ENCODE measurements around the gene ZNF836.
A peak's percentile ranks its signal among the peaks of the same experiment; 100 is the strongest.

ZNF836 gene

GRCh38 chr19:52148256-52148655, 23.2 kb downstream of the ZNF836 start:
- Mint-ChIP-seq H3K27me3 (no peaks in the 10 kb centered on the region), H3K4me3 (no peak overlapping the region)
- CTCF ChIA-PET: interaction anchor here (0.7 kb wide), 1 partner anchor 10 kb away, joined by 3 read pairs; no protein-coding TSS in a partner anchor

GRCh38 chr19:52142001-52142595, 29.3 kb downstream of the ZNF836 start:
- H3K27me3 Mint-ChIP-seq: no peaks in the 10 kb centered on the region
- CTCF ChIA-PET: no interaction called here
- DNase-seq: no peak
- H3K4me1 Mint-ChIP-seq: peaks cover 29% of the 10 kb centered on the region
- peaks cover 35% of the 10 kb centered on the region for H3K36me3 Mint-ChIP-seq
- H3K27ac Mint-ChIP-seq: no peak overlapping the region
- peaks cover 42% of the 10 kb centered on the region for H3K9me3 Mint-ChIP-seq
- H3K4me3 Mint-ChIP-seq: no peak overlapping the region

More at GRCh38 chr19:52148256-52148655, 23.2 kb downstream of the ZNF836 start:
- no peak for DNase-seq
- Mint-ChIP-seq H3K27ac (no peak overlapping the region), H3K4me1 (no peaks in the 10 kb centered on the region), H3K9me3 (peaks cover 54% of the 10 kb centered on the region), H3K36me3 (peaks cover 11% of the 10 kb centered on the region)

GRCh38 chr19:52141203-52141602, 30.2 kb downstream of the ZNF836 start:
- DNase-seq: no peak
- Mint-ChIP-seq H3K36me3 (peaks cover 41% of the 10 kb centered on the region), H3K4me1 (peaks cover 29% of the 10 kb centered on the region), H3K27ac (no peak overlapping the region), H3K4me3 (no peak overlapping the region), H3K9me3 (peaks cover 41% of the 10 kb centered on the region), H3K27me3 (no peaks in the 10 kb centered on the region)
- CTCF ChIA-PET: no interaction called here

- Mint-ChIP-seq H3K27ac (peak overlapping the region; percentile 89), H3K27me3 (no peaks in the 10 kb centered on the region), H3K4me1 (peaks cover 29% of the 10 kb centered on the region), H3K36me3 (peaks cover 50% of the 10 kb centered on the region), H3K4me3 (peak overlapping the region; percentile 91), H3K9me3 (peaks cover 45% of the 10 kb centered on the region)
- CTCF ChIA-PET: interaction anchor here (1.1 to 1.4 kb wide), 2 partner anchors 49 to 58 kb away, joined by 3 read pairs; partner anchors contain the start of gene PPP2R1A
- no peak for DNase-seq
Measured at GRCh38 chr19:52140032-52140710, 31.2 kb downstream of the ZNF836 start.

- CTCF ChIA-PET: interaction anchor here (1.1 to 2.3 kb wide), 3 partner anchors 50 to 98 kb away, joined by 3 to 16 read pairs (median 3); partner anchors contain the start of gene PPP2R1A
- peak within 1 kb of the TSS; percentile 89 for H3K27ac Mint-ChIP-seq
- H3K4me1 Mint-ChIP-seq: peaks cover 29% of the 10 kb centered on the region
- H3K9me3 Mint-ChIP-seq: peaks cover 47% of the 10 kb centered on the region
- peak; percentile 98 for DNase-seq
- H3K36me3 Mint-ChIP-seq: peaks cover 56% of the 10 kb centered on the region
- H3K27me3 Mint-ChIP-seq: no peaks in the 10 kb centered on the region
- peak within 1 kb of the TSS; percentile 91 for H3K4me3 Mint-ChIP-seq
Measured at GRCh38 chr19:52139252-52140031, 32.0 kb downstream of the ZNF836 start, which contains the start of gene ZNF616. ZNF616 (minus strand) TSS chr19:52139938; CDS start chr19:52130512, 9,426 bp downstream.

- DNase-seq: no peak
- Mint-ChIP-seq H3K4me3 (peak overlapping the region; percentile 91), H3K9me3 (peaks cover 51% of the 10 kb centered on the region), H3K36me3 (peaks cover 60% of the 10 kb centered on the region), H3K27me3 (no peaks in the 10 kb centered on the region), H3K4me1 (peaks cover 29% of the 10 kb centered on the region), H3K27ac (peak overlapping the region; percentile 89)
- CTCF ChIA-PET: interaction anchor here (0.8 to 2.3 kb wide), 3 partner anchors 9 to 98 kb away, joined by 3 to 16 read pairs (median 4); no protein-coding TSS in a partner anchor
Measured at GRCh38 chr19:52138983-52139251, 32.5 kb downstream of the ZNF836 start.

- Mint-ChIP-seq H3K27me3 (no peaks in the 10 kb centered on the region), H3K27ac (peak overlapping the region; percentile 89), H3K4me1 (peaks cover 29% of the 10 kb centered on the region), H3K36me3 (peaks cover 65% of the 10 kb centered on the region), H3K4me3 (peak overlapping the region; percentile 91), H3K9me3 (peaks cover 55% of the 10 kb centered on the region)
- DNase-seq: peak; percentile 24
- CTCF ChIA-PET: interaction anchor here (0.6 to 2.3 kb wide), 5 partner anchors 9 to 99 kb away, joined by 3 to 16 read pairs (median 3); partner anchors contain the start of gene PPP2R1A
Measured at GRCh38 chr19:52138278-52138982, 33.0 kb downstream of the ZNF836 start.

- Mint-ChIP-seq H3K4me3 (no peak overlapping the region), H3K27me3 (no peaks in the 10 kb centered on the region), H3K9me3 (peaks cover 66% of the 10 kb centered on the region), H3K27ac (no peak overlapping the region), H3K36me3 (peaks cover 90% of the 10 kb centered on the region), H3K4me1 (no peaks in the 10 kb centered on the region)
- DNase-seq: no peak
- CTCF ChIA-PET: no interaction called here
Measured at GRCh38 chr19:52120286-52120685, 51.1 kb downstream of the ZNF836 start.

GRCh38 chr19:52115526-52116053, 55.8 kb downstream of the ZNF836 start:
- CTCF ChIA-PET: no interaction called here
- Mint-ChIP-seq H3K27me3 (no peaks in the 10 kb centered on the region), H3K4me3 (no peak overlapping the region), H3K4me1 (no peaks in the 10 kb centered on the region), H3K9me3 (peaks cover 89% of the 10 kb centered on the region), H3K36me3 (peaks cover 61% of the 10 kb centered on the region), H3K27ac (no peak overlapping the region)
- DNase-seq: no peak

GRCh38 chr19:52114691-52115090, 56.7 kb downstream of the ZNF836 start:
- Mint-ChIP-seq H3K4me3 (no peak overlapping the region), H3K9me3 (peaks cover 89% of the 10 kb centered on the region), H3K4me1 (no peaks in the 10 kb centered on the region), H3K27me3 (no peaks in the 10 kb centered on the region), H3K36me3 (peaks cover 55% of the 10 kb centered on the region), H3K27ac (no peak overlapping the region)
- CTCF ChIA-PET: no interaction called here
- DNase-seq: no peak

- H3K4me3 Mint-ChIP-seq: no peak overlapping the region
- no peaks in the 10 kb centered on the region for H3K4me1 Mint-ChIP-seq
- H3K36me3 Mint-ChIP-seq: peaks cover 35% of the 10 kb centered on the region
- CTCF ChIA-PET: no interaction called here
- H3K27ac Mint-ChIP-seq: no peak overlapping the region
- H3K9me3 Mint-ChIP-seq: peaks cover 81% of the 10 kb centered on the region
- no peaks in the 10 kb centered on the region for H3K27me3 Mint-ChIP-seq
- no peak for DNase-seq
Measured at GRCh38 chr19:52112624-52113023, 58.8 kb downstream of the ZNF836 start.

- H3K36me3 Mint-ChIP-seq: peaks cover 24% of the 10 kb centered on the region
- H3K9me3 Mint-ChIP-seq: peaks cover 79% of the 10 kb centered on the region
- no peak for DNase-seq
- no peak overlapping the region for H3K27ac Mint-ChIP-seq
- H3K4me1 Mint-ChIP-seq: no peaks in the 10 kb centered on the region
- CTCF ChIA-PET: interaction anchor here (1.1 kb wide), 1 partner anchor 28 kb away, joined by 3 read pairs; no protein-coding TSS in a partner anchor
- H3K4me3 Mint-ChIP-seq: no peak overlapping the region
- H3K27me3 Mint-ChIP-seq: no peaks in the 10 kb centered on the region
Measured at GRCh38 chr19:52110780-52111179, 60.6 kb downstream of the ZNF836 start.
